GM12892 (cell line): ENCODE data around the gene FGF12.

Experiments used
- POLR2A ChIP-seq: IDR thresholded peaks from 2 replicates; pipeline ENCODE4 v1.6.1; 2011; ENCODE audit warnings: low read depth, low read length, control low read depth
- POLR2AphosphoS5 ChIP-seq: IDR thresholded peaks from 2 replicates; pipeline ENCODE4 v1.6.1; 2011; ENCODE audit warnings: low read depth, low read length, control low read depth

DNA sequence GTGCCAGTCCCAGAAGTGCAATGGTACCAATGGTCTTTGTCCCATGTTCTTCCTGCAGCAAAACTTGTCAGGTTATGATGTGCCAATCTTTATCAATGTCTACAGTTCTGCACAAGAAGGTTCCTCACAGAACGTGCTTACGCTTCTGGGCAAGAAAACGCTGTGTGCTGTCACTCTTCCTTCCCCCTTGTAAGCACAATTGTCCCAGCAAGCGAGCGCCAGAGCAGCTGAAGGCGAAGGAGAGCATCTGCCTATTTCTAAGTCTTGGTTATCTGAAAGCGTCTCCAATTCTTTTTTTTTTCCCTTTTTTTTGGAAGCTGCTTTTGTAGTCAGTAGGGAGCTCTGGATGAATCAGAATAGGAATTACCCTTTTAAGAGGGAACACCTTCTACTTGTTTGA, 514.4 kb downstream of the FGF12 start:
- TF ChIP-seq POLR2A (no peak), POLR2AphosphoS5 (no peak)
